GM12864 (cell line): ENCODE measurements around the gene SLC24A3.

Experiments
- DNase-seq: peaks from one replicate; pipeline ENCODE4 v3.0.0-alpha.2; 2011; ENCODE audit warnings: low read depth
- H3K4me3 ChIP-seq: 2 replicates; pipeline ENCODE4 v1.5.1; 2011; ENCODE audit warnings: mild to moderate bottlenecking, low read depth, low read length, control low read depth
- CTCF ChIP-seq: IDR thresholded peaks from 2 replicates; pipeline ENCODE4 v1.5.1; 2011; ENCODE audit warnings: low read depth, mild to moderate bottlenecking, moderate library complexity, low read length, control low read depth, inconsistent platforms; ENCODE audit errors: missing control alignments

Gene SLC24A3

DNA sequence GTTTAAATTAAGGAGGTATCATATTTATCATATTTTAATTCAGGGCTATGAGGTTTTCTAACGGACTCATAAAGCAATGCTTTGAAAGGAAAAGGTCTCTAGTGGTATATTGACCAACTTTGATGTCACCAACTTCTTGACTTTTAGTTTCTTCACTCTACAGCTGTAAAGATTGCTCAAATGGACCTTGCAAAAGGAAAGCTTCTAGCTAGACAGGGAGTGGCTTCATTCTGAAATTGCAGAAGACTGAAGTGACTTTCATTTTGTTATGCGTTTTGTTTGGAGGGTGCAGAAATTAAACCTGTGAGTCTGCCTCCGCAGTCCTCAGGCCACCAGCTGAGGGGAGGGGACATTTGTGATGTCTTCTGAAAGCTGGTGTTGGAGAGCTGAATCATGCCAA, 95.7 kb downstream of the SLC24A3 start:
- TF ChIP-seq CTCF: no peak
- H3K4me3 ChIP-seq: no peak overlapping the region
- no peak for DNase-seq

DNA sequence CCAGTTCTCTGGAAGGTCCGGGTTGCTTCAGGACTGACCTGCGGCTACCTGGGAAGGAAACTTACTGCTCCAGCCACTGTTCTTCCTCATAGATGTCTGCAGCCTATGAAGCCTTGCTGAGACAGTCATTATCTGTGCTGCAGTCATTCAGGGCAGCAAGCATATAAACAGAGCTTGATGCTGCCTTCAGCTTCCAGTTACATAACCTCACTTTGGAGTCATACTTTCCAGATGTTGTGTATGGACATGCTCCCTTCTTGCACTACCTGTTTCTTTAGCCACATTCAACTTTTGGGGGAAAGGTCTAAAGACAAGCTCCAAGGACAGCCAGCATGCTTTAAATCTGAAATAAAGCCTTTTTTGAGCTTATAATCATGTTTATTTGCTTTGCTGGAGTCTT, 98.1 kb downstream of the SLC24A3 start:
- no peak for DNase-seq
- H3K4me3 ChIP-seq: no peak overlapping the region
- TF ChIP-seq CTCF: no peak

DNA sequence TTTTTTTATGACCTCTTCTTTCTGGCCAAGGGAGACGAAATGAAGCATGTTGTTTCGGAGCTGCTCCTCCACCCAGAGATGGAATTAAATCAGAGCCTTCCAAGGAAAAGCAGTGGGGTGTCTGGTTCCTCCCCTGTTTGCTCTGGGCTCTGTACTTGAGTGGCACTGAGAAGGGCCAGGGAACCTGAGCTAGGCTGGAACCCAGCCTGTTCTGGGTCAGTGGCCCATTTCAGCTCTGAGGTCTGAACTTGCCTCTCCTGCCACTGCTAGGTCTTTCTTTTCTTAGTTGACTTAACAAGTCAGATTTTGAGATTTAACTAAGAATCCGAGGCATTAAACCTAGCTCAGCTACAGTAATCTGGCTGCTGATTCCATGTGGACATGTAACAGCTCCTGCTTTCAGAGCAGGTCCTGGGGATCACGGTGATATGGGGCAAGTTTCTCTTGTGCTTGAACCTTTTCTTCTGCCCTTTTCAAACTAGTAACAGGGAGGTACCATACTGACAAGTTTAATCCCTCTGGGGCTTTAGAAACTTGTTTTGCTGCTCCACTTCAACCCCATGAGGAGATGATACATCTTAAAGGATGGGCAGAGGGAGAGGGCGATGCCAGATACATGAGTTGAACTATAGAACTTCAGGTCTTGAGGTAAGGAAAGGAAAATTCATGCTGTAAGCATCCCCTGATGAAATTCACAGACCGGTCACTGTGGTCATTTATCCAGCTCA, 101.1 kb downstream of the SLC24A3 start:
- DNase-seq: no peak
- no peak for TF ChIP-seq CTCF

DNA sequence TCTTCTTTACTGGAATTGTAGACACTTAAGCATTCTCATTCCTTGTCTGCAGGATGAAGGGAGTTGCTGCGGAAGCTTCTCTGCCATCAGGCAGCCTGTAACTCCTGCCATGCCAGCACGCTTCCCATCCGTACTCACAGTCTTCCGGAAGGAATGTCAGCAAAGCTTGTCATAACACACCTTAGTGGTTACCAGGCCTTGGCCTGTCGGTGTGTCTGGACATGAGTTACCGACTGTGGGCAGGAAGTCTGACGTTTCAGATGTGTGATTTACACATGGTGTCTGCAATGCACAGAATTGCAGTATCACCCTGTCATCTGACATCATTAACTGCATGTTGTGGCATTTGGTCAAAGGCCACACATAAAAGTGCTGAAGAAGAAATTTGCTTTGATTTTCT, 102.2 kb downstream of the SLC24A3 start:
- no peak for TF ChIP-seq CTCF
- DNase-seq: no peak
- H3K4me3 ChIP-seq: no peak overlapping the region

More for the DNA sequence above, 101.1 kb downstream of the SLC24A3 start:
- no peak overlapping the region for H3K4me3 ChIP-seq

- no peak overlapping the region for H3K4me3 ChIP-seq
- no peak for DNase-seq
- TF ChIP-seq CTCF: no peak
These were observed 105.0 kb downstream of the SLC24A3 start for GRCh38 chr20:19317237-19318069.

GRCh38 chr20:19318610-19319009, 106.2 kb downstream of the SLC24A3 start:
- no peak for TF ChIP-seq CTCF
- DNase-seq: no peak

More at GRCh38 chr20:19318610-19319009, 106.2 kb downstream of the SLC24A3 start:
- H3K4me3 ChIP-seq: no peak overlapping the region
